GM11168 (cell line): ENCODE results near the gene FHL1.

Source experiments
- in situ Hi-C: fragments of 300-500 bp; cut with MboI; formaldehyde crosslinking; loops from one replicate; pipeline ENCODE4 v1.12.0; 2022; ENCODE audit warnings: low sequenced_read_pairs; ENCODE audit not compliant: unreplicated experiment

Gene FHL1

GRCh38 chrX:136203951-136204350 lies 56.6 kb downstream of the FHL1 start:
- in situ Hi-C loops = no loop called here

DNA sequence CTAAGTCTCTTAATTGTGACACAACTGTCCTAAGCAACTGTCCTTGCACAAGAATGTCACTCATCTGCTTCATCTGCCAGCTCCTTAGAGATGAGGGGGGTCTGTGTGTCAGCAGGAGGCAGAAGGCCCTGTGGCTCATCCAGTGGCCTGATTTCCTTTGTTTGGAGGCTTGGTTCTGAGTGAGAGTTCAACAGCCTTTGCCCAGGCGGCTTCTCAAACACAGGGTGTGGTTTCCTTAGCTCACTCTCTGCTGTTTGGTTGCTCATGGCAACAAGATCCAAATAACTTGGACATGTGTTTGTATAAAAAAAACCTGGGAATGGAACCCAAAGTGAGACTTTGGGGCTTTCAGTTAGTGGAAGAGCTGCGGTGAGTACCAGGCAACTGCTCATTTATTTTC lies 57.2 kb downstream of the FHL1 start:
- in situ Hi-C loops = no loop called here

- in situ Hi-C loops = no loop called here
These were observed 58.6 kb downstream of the FHL1 start for GRCh38 chrX:136205882-136206380.

DNA sequence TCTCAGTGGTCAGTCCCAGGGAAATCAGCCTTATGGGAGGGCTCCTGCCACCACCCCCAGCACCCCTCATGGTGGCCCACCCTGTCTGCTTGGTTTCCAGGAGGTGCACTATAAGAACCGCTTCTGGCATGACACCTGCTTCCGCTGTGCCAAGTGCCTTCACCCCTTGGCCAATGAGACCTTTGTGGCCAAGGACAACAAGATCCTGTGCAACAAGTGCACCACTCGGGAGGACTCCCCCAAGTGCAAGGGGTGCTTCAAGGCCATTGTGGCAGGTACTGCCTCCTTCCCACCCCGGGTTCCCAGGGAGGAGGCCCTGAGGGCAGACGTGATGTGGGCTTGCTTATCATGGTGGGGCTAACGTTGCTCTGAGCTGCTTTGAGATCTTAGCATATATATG lies 59.6 kb downstream of the FHL1 start:
- in situ Hi-C loops = no loop called here

GRCh38 chrX:136207546-136207945 lies 60.2 kb downstream of the FHL1 start:
- in situ Hi-C loops = no loop called here

DNA sequence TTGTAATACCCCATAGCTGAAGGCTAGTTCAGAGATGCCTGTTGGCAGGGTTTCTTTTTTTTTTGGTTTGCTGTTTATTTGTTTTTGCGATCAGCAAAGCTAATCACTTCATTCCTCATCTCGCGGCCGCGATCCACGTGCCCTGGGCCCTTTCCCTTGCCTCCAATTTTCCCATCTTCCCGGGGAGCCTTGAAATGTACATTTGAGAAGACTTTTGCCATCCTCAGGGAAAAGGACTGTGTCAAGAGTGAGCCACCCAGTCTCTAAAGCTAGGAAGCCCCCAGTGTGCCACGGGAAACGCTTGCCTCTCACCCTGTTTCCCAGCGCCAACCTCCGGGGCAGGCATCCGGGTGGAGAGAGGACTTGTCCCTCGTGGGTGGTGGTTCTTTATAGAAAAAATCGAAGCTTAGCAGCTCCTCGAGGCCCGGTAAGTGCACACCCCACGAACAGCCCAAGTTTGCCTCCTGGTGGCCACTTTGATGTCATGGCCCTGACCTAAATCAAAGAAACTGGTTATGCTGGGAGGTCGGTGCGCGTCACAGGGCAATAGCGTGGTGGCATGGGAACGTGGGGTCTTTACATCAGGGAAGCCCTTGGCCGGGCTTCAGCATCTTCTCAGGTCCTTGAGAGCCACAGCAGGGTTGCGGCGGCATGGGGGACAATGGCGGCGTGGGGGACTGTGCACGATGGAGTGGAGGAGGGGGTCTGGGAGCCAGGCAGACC lies 61.8 kb downstream of the FHL1 start:
- in situ Hi-C loops = no loop called here

GRCh38 chrX:136209751-136210150 lies 62.4 kb downstream of the FHL1 start:
- in situ Hi-C loops = no loop called here

GRCh38 chrX:136210243-136210642 lies 62.9 kb downstream of the FHL1 start:
- in situ Hi-C loops = no loop called here

- in situ Hi-C loops = no loop called here
These were observed 63.5 kb downstream of the FHL1 start for GRCh38 chrX:136210806-136211205.

DNA sequence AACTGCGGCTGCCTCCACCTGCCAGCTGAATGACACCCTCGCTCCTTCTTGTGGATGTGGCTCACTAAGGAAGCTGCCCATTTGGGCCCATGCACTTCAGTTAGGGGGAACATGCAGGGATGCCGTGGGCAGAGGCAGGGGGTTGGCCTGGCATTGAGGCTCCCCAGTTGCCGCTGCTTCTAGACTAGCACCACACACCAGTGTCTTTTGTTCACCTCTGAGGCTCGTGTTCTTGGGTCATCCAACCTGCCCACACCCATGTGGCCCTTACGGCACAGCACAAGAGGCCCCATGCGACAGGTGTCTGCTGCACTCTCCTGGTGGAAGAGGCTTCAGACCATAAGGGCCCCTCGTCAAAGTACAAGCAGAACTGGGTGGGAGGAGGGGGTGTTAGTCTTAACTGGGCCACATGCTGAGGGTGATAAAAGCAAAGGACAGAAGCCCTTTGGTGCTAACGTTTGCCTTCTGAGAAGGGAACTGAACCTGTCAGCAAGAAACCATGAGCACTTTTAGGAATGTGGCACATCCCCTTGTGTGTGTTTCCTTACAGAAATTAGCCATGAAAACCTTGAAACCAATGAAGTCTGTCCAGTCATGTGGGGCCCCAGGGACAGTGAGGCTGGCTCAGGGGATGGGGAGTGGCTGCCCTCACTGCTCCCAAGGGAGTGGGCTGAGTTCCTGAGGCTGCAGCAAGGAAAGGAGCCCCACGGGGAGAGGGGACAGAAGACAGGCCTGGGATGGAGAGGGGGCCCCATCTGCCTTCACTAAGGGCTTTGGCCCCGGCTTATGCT lies 64.6 kb downstream of the FHL1 start:
- in situ Hi-C loops = no loop called here

GRCh38 chrX:136212557-136213111 lies 65.3 kb downstream of the FHL1 start:
- in situ Hi-C loops = no loop called here

- in situ Hi-C loops = no loop called here
These were observed 67.2 kb downstream of the FHL1 start for GRCh38 chrX:136214551-136214950.

DNA sequence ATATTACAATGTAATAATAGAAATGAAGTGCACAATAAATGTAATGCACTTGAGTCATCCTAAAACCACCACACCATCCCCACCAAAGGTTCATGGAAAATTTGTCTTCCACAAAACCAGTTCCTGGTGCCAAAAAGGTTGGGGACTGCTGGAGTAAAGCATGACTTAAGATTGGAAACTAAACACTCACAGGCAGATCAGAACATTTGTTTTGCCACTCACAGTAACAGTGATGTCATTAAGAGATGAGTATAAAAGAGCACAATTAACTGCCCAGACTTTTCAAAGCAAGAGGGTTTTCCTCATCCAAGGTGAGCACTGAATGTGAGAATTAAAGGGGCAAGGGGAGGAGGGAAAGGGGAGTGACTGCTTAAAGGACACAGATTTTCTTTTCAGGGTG lies 68.2 kb downstream of the FHL1 start:
- in situ Hi-C loops = no loop called here

- in situ Hi-C loops = no loop called here
These were observed 72.6 kb downstream of the FHL1 start for GRCh38 chrX:136219893-136220292.

- in situ Hi-C loops = no loop called here
These were observed 73.2 kb downstream of the FHL1 start for GRCh38 chrX:136220540-136220939.

- in situ Hi-C loops = no loop called here
These were observed 73.6 kb downstream of the FHL1 start for GRCh38 chrX:136220951-136221350.

DNA sequence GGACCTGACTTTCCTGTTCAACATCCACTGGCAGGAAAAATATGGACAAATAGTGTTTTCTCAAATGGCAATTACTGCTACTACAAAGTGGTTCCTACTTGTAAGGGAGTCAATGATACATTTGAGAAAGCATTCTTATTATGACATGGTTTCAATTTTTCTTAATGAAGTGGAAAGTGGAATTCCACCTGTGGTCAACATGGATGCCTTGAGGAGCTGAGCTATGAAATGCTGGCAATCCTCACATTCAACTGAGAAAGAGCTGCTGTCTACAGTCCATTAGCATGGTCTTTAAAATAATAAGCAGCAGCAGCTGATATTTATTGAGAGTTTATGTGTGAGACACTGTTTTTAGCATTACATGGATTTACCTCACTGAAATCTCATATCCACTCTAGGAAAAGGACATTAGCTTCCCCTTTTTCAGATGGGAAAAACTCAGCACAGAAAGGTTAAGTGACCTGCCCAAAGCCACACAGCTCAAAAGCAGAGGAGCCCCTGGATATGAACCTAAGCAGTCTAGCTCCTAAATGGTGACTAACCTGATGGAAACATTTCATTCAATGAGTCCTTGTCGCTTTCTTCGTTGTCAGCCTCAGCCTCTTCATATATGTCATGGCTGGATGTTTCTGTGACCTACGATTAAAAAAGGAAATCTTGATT lies 74.6 kb downstream of the FHL1 start:
- in situ Hi-C loops = no loop called here

- in situ Hi-C loops = no loop called here
These were observed 79.7 kb downstream of the FHL1 start for GRCh38 chrX:136227074-136227473.

- in situ Hi-C loops = no loop called here
These were observed 80.9 kb downstream of the FHL1 start for GRCh38 chrX:136227948-136228838.

GRCh38 chrX:136228839-136229207 lies 81.5 kb downstream of the FHL1 start:
- in situ Hi-C loops = no loop called here
